GM18508 (cell line): ENCODE data around the gene SH3TC1.
A peak's percentile ranks its signal among the peaks of the same experiment; 100 is the strongest.

Experiments
- ATAC-seq: cut with Tn5 transposase; IDR thresholded peaks from one replicate; pipeline ENCODE4 v1.9.1; 2021; ENCODE audit warnings: moderate number of reproducible peaks; ENCODE audit not compliant: insufficient read depth, unreplicated experiment

Gene SH3TC1

GRCh38 chr4:8225706-8226443 lies 26.8 kb downstream of the SH3TC1 start:
- no peak for ATAC-seq

- no peak for ATAC-seq
Observed at GRCh38 chr4:8227201-8227770, 28.2 kb downstream of the SH3TC1 start.

GRCh38 chr4:8227771-8228318 lies 28.8 kb downstream of the SH3TC1 start:
- no peak for ATAC-seq

- ATAC-seq = peak; percentile 39
Observed at GRCh38 chr4:8228319-8229250, 29.5 kb downstream of the SH3TC1 start.

GRCh38 chr4:8229331-8229975 lies 30.4 kb downstream of the SH3TC1 start:
- ATAC-seq = no peak

- ATAC-seq = no peak
Observed at GRCh38 chr4:8230033-8230432, 30.9 kb downstream of the SH3TC1 start.

- no peak for ATAC-seq
Observed at GRCh38 chr4:8230891-8231290, 31.8 kb downstream of the SH3TC1 start.

GRCh38 chr4:8231551-8232049 lies 32.5 kb downstream of the SH3TC1 start:
- no peak for ATAC-seq

- no peak for ATAC-seq
Observed at GRCh38 chr4:8232748-8233147, 33.7 kb downstream of the SH3TC1 start.

GRCh38 chr4:8233672-8234484 lies 34.8 kb downstream of the SH3TC1 start:
- ATAC-seq = no peak

- ATAC-seq = no peak
Observed at GRCh38 chr4:8234715-8235114, 35.6 kb downstream of the SH3TC1 start.

- ATAC-seq = no peak
Observed at GRCh38 chr4:8235224-8235623, 36.1 kb downstream of the SH3TC1 start.

GRCh38 chr4:8235686-8236085 lies 36.6 kb downstream of the SH3TC1 start:
- ATAC-seq = no peak

GRCh38 chr4:8236106-8236919 lies 37.2 kb downstream of the SH3TC1 start:
- ATAC-seq = no peak

- no peak for ATAC-seq
Observed at GRCh38 chr4:8236920-8237195, 37.8 kb downstream of the SH3TC1 start.

- ATAC-seq = no peak
Observed at GRCh38 chr4:8237256-8237989, 38.3 kb downstream of the SH3TC1 start.

- no peak for ATAC-seq
Observed at GRCh38 chr4:8238036-8238511, 39.0 kb downstream of the SH3TC1 start.

- no peak for ATAC-seq
Observed at GRCh38 chr4:8238515-8239053, 39.5 kb downstream of the SH3TC1 start.
